ENCODE measurements around the gene PITPNM1. TPM values are rescaled to one million over a fixed set of nuclear protein-coding genes. Genes with fewer than 3 reads are reported as not detected.

The PITPNM1 gene
- total and polyA plus RNA-seq, 2 experiments from 2014 or later = 26.3 to 39.8 TPM

DNA sequence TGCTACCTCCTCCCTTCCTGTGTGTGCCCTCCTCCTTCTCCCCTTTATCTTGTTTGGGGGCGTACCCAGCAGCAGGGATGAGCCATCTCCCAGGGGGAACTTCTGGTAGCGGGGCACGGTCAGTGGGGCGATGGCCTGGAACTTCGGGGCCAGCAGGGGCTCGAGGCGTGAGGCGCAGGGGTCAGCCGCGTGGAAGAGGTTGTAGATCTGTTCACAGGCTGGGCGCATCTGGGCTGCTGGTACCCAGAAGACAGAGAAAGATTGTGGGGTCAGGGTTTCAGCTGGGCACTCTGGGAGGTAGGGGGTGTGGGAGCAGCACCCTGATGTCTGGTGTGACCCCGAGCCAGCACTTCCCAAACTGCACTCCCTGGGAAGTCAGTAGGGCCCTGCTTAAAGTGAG lies 9.1 kb downstream of the PITPNM1 start:
- H3K79me2 ChIP-seq = no peaks in the 10 kb centered on the region
- 96% methylated on average over 12 of the region's 12 CpGs for WGBS (ENCODE audit: low lambda C conversion rate, missing lambda C conversion rate)
- no peaks in the 10 kb centered on the region for H3K27me3 ChIP-seq
- no peaks in the 10 kb centered on the region for H3K9me3 ChIP-seq (ENCODE audit: low read depth)
- no peak overlapping the region for H3K4me3 ChIP-seq
- no peak overlapping the region for H3K4me2 ChIP-seq
- no peaks in the 10 kb centered on the region for H3K9me2 ChIP-seq (replicated peaks; ENCODE audit: insufficient read depth)
- no peak overlapping the region for H3K27ac ChIP-seq
- H3K36me3 ChIP-seq (replicated peaks; ENCODE audit: insufficient read depth, low read depth) = no peaks in the 10 kb centered on the region
- TF ChIP-seq, protein P1, sequence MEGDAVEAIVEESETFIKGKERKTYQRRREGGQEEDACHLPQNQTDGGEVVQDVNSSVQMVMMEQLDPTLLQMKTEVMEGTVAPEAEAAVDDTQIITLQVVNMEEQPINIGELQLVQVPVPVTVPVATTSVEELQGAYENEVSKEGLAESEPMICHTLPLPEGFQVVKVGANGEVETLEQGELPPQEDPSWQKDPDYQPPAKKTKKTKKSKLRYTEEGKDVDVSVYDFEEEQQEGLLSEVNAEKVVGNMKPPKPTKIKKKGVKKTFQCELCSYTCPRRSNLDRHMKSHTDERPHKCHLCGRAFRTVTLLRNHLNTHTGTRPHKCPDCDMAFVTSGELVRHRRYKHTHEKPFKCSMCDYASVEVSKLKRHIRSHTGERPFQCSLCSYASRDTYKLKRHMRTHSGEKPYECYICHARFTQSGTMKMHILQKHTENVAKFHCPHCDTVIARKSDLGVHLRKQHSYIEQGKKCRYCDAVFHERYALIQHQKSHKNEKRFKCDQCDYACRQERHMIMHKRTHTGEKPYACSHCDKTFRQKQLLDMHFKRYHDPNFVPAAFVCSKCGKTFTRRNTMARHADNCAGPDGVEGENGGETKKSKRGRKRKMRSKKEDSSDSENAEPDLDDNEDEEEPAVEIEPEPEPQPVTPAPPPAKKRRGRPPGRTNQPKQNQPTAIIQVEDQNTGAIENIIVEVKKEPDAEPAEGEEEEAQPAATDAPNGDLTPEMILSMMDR (IDR thresholded peaks at IDR 0.05; ENCODE audit: poor library complexity) = no peak
- TF ChIP-seq EZH2 (IDR thresholded peaks at IDR 0.05; ENCODE audit: borderline replicate concordance) (no peak), EZH2phosphoT487 (IDR thresholded peaks at IDR 0.05; ENCODE audit: low read depth, severe bottlenecking, unreplicated experiment) (no peak)
- no peak overlapping the region for H2AFZ ChIP-seq
- H3K4me1 ChIP-seq (ENCODE audit: insufficient read depth) = no peaks in the 10 kb centered on the region
- DNase-seq (ENCODE audit: low spot score) = no peak
- no peaks in the 10 kb centered on the region for H4K20me1 ChIP-seq (ENCODE audit: insufficient read depth, poor library complexity, severe bottlenecking)

- WGBS (ENCODE audit: low lambda C conversion rate, missing lambda C conversion rate) = 90% methylated on average over 16 of the region's 16 CpGs
- Histone ChIP-seq H2AFZ (no peak overlapping the region), H3K4me3 (no peak overlapping the region), H3K4me1 (ENCODE audit: insufficient read depth) (no peaks in the 10 kb centered on the region), H3K27ac (no peak overlapping the region), H3K9me3 (ENCODE audit: low read depth) (no peaks in the 10 kb centered on the region), H3K27me3 (no peaks in the 10 kb centered on the region), H3K9me2 (replicated peaks; ENCODE audit: insufficient read depth) (no peaks in the 10 kb centered on the region), H3K79me2 (no peaks in the 10 kb centered on the region), H3K4me2 (no peak overlapping the region), H4K20me1 (ENCODE audit: insufficient read depth, poor library complexity, severe bottlenecking) (no peaks in the 10 kb centered on the region), H3K36me3 (replicated peaks; ENCODE audit: insufficient read depth, low read depth) (no peaks in the 10 kb centered on the region)
- TF ChIP-seq, protein P1 (IDR thresholded peaks at IDR 0.05; ENCODE audit: poor library complexity) = no peak
- TF ChIP-seq EZH2 (IDR thresholded peaks at IDR 0.05; ENCODE audit: borderline replicate concordance) (no peak), EZH2phosphoT487 (IDR thresholded peaks at IDR 0.05; ENCODE audit: low read depth, severe bottlenecking, unreplicated experiment) (no peak)
- no peak for DNase-seq (ENCODE audit: low spot score)
Observed at GRCh38 chr11:67495234-67496005, 9.7 kb downstream of the PITPNM1 start.

- H3K4me3 ChIP-seq = no peak overlapping the region
- H3K36me3 ChIP-seq (replicated peaks; ENCODE audit: insufficient read depth, low read depth) = no peaks in the 10 kb centered on the region
Observed at GRCh38 chr11:67494371-67495233, 10.6 kb downstream of the PITPNM1 start.

More at GRCh38 chr11:67494371-67495233, 10.6 kb downstream of the PITPNM1 start:
- no peak overlapping the region for H3K27ac ChIP-seq
- H4K20me1 ChIP-seq (ENCODE audit: insufficient read depth, poor library complexity, severe bottlenecking) = no peaks in the 10 kb centered on the region
- H3K4me1 ChIP-seq (ENCODE audit: insufficient read depth) = no peaks in the 10 kb centered on the region
- no peaks in the 10 kb centered on the region for H3K9me2 ChIP-seq (replicated peaks; ENCODE audit: insufficient read depth)
- no peak for TF ChIP-seq EZH2phosphoT487 (IDR thresholded peaks at IDR 0.05; ENCODE audit: low read depth, severe bottlenecking, unreplicated experiment)
- TF ChIP-seq, protein P1 (IDR thresholded peaks at IDR 0.05; ENCODE audit: poor library complexity) = no peak
- no peak for TF ChIP-seq EZH2 (IDR thresholded peaks at IDR 0.05; ENCODE audit: borderline replicate concordance)
- no peaks in the 10 kb centered on the region for H3K9me3 ChIP-seq (ENCODE audit: low read depth)
- 95% methylated on average over 31 of the region's 59 CpGs for WGBS (ENCODE audit: low lambda C conversion rate, missing lambda C conversion rate)
- no peak overlapping the region for H2AFZ ChIP-seq
- H3K79me2 ChIP-seq = no peaks in the 10 kb centered on the region
- no peak overlapping the region for H3K4me2 ChIP-seq
- no peak for DNase-seq (ENCODE audit: low spot score)
- H3K27me3 ChIP-seq = no peaks in the 10 kb centered on the region

Data from hepatocyte (in vitro differentiated cells).